PC-3 (cell line): ENCODE measurements around the gene HTR1A.

ENCODE experiments used
- CTCF ChIP-seq: fragments of 300-600 bp; sonication (generic); conservative IDR thresholded peaks from 2 replicates; pipeline ENCODE4 v1.5.1; 2017; ENCODE audit warnings: antibody characterized with exemption, low read depth, mild to moderate bottlenecking, low read length
- EZH2 ChIP-seq: fragments of 300-600 bp; sonication (generic); IDR thresholded peaks from one replicate; pipeline ENCODE4 v1.6.1; 2017; ENCODE audit warnings: antibody characterized with exemption, mild to moderate bottlenecking, low read length; ENCODE audit not compliant: unreplicated experiment

- TF ChIP-seq CTCF (no peak), EZH2 (no peak)
Observed at GRCh38 chr5:63960646-63961045, 1.6 kb downstream of the HTR1A start.
